A204.1 (cell line): ENCODE results near the gene SKP1.
"Not testable (repeated sequence)": the region's sequence is repeated elsewhere in the genome, so short reads cannot be mapped to it uniquely, and the experiment has no call there.

ENCODE experiments used
- FAIRE-seq: peaks from 2 replicates; lab custom pipeline; 2012; peaks lifted over from hg19 to GRCh38; lab: Jason Lieb, UNC

SKP1 gene

GRCh38 chr5:134177369-134178095 lies 782 bp upstream of the SKP1 start:
- FAIRE-seq = no peak

GRCh38 chr5:134175921-134176510 lies 734 bp downstream of the SKP1 start:
- no peak for FAIRE-seq

GRCh38 chr5:134174841-134175839 lies 1.6 kb downstream of the SKP1 start:
- FAIRE-seq = peak; percentile 40

- no peak for FAIRE-seq
These were observed 4.8 kb downstream of the SKP1 start for GRCh38 chr5:134171972-134172371.

- no peak for FAIRE-seq
These were observed 14.2 kb downstream of the SKP1 start for GRCh38 chr5:134162592-134162991.

- no peak for FAIRE-seq
These were observed 15.0 kb downstream of the SKP1 start for GRCh38 chr5:134161513-134162395.

- no peak for FAIRE-seq
These were observed 23.1 kb downstream of the SKP1 start for GRCh38 chr5:134153657-134154056.

- FAIRE-seq = no peak
These were observed 23.5 kb downstream of the SKP1 start for GRCh38 chr5:134153241-134153640.

GRCh38 chr5:134152173-134152832 lies 24.4 kb downstream of the SKP1 start:
- not testable (repeated sequence) for FAIRE-seq

GRCh38 chr5:134151723-134152122 lies 25.0 kb downstream of the SKP1 start:
- FAIRE-seq = no peak

- FAIRE-seq = no peak
These were observed 27.0 kb downstream of the SKP1 start for GRCh38 chr5:134149571-134150303.

- no peak for FAIRE-seq
These were observed 27.7 kb downstream of the SKP1 start for GRCh38 chr5:134148986-134149539.

GRCh38 chr5:134148316-134148715 lies 28.4 kb downstream of the SKP1 start:
- no peak for FAIRE-seq

- no peak for FAIRE-seq
These were observed 29.9 kb downstream of the SKP1 start for GRCh38 chr5:134146651-134147518.

- no peak for FAIRE-seq
These were observed 30.8 kb downstream of the SKP1 start for GRCh38 chr5:134145779-134146581.

- no peak for FAIRE-seq
These were observed 31.6 kb downstream of the SKP1 start for GRCh38 chr5:134145041-134145757.
